H9 (cell line): Measurements from ENCODE around the gene SHANK1. TPM values are rescaled to one million over a fixed set of nuclear protein-coding genes. Genes with fewer than 3 reads are reported as not detected.

Experiments
- DNase-seq: peaks from one replicate; pipeline ENCODE4 v3.0.0-alpha.2; 2017
- H2AFZ ChIP-seq: one replicate; pipeline ENCODE4 v1.6.1; 2013; ENCODE audit warnings: mild to moderate bottlenecking, low read length, control low read depth, moderate library complexity
- H2AK5ac ChIP-seq: 2 replicates; pipeline ENCODE4 v1.6.1; 2013; ENCODE audit warnings: low read length, control low read depth, mixed read lengths; ENCODE audit not compliant: insufficient read length
- H2BK120ac ChIP-seq: one replicate; pipeline ENCODE4 v1.6.1; 2013; ENCODE audit warnings: low read depth, mild to moderate bottlenecking, low read length, control low read depth, inconsistent platforms; ENCODE audit not compliant: poor library complexity, severe bottlenecking
- H2BK12ac ChIP-seq: 2 replicates; pipeline ENCODE4 v1.6.1; 2013; ENCODE audit warnings: low read length, control low read depth, mixed read lengths, low read depth; ENCODE audit not compliant: insufficient read length
- H2BK15ac ChIP-seq: 2 replicates; pipeline ENCODE4 v1.6.1; 2013; ENCODE audit warnings: low read depth, low read length, control low read depth
- H2BK20ac ChIP-seq: one replicate; pipeline ENCODE4 v1.6.1; 2013; ENCODE audit warnings: low read depth, mild to moderate bottlenecking, low read length, control low read depth, inconsistent platforms; ENCODE audit not compliant: poor library complexity, severe bottlenecking
- H2BK5ac ChIP-seq: 2 replicates; pipeline ENCODE4 v1.6.1; 2013; ENCODE audit warnings: low read length, control low read depth, mixed read lengths; ENCODE audit not compliant: insufficient read length
- H3K14ac ChIP-seq: 2 replicates; pipeline ENCODE4 v1.6.1; 2013; ENCODE audit warnings: low read length, control low read depth; ENCODE audit not compliant: insufficient read depth
- H3K18ac ChIP-seq: 2 replicates; pipeline ENCODE4 v1.6.1; 2013; ENCODE audit warnings: low read depth, mild to moderate bottlenecking, mixed read lengths, low read length, control low read depth; ENCODE audit not compliant: insufficient read length
- H3K23ac ChIP-seq: 2 replicates; pipeline ENCODE4 v1.6.1; 2013; ENCODE audit warnings: low read length, control low read depth, mixed read lengths, low read depth; ENCODE audit not compliant: insufficient read length
- H3K23me2 ChIP-seq: 2 replicates; pipeline ENCODE4 v1.6.1; 2013; ENCODE audit warnings: low read depth, mild to moderate bottlenecking, mixed read lengths, low read length, control low read depth; ENCODE audit not compliant: insufficient read length, poor library complexity, severe bottlenecking
- H3K27ac ChIP-seq: 2 replicates; pipeline ENCODE4 v1.5.1; 2013; ENCODE audit warnings: low read length, control low read depth, mixed read lengths, low read depth; ENCODE audit not compliant: insufficient read length
- H3K27me3 ChIP-seq: 2 replicates; pipeline ENCODE4 v1.6.1; 2013; ENCODE audit warnings: low read length, control low read depth, inconsistent platforms; ENCODE audit not compliant: insufficient read depth
- H3K4ac ChIP-seq: 2 replicates; pipeline ENCODE4 v1.6.1; 2013; ENCODE audit warnings: low read depth, mild to moderate bottlenecking, control low read depth, inconsistent platforms, low read length, moderate library complexity
- H3K4me1 ChIP-seq: 2 replicates; pipeline ENCODE4 v1.6.1; 2013; ENCODE audit warnings: low read length, control low read depth, inconsistent platforms; ENCODE audit not compliant: insufficient read depth
- H3K4me2 ChIP-seq: 2 replicates; pipeline ENCODE4 v1.6.1; 2013; ENCODE audit warnings: low read length, control low read depth, mixed read lengths; ENCODE audit not compliant: insufficient read length, insufficient read depth
- H3K56ac ChIP-seq: 2 replicates; pipeline ENCODE4 v1.6.1; 2013; ENCODE audit warnings: low read depth, mild to moderate bottlenecking, mixed read lengths, low read length, control low read depth; ENCODE audit not compliant: insufficient read length
- H3K79me1 ChIP-seq: 2 replicates; pipeline ENCODE4 v1.6.1; 2013; ENCODE audit warnings: low read depth, mild to moderate bottlenecking, moderate library complexity, low read length, control low read depth, inconsistent platforms; ENCODE audit not compliant: insufficient read depth, poor library complexity, severe bottlenecking
- H3K79me2 ChIP-seq: 2 replicates; pipeline ENCODE4 v1.6.1; 2013; ENCODE audit warnings: low read length, control low read depth, inconsistent platforms; ENCODE audit not compliant: insufficient read depth
- H3K9ac ChIP-seq: 2 replicates; pipeline ENCODE4 v1.6.1; 2013; ENCODE audit warnings: low read length, control low read depth, mixed read lengths; ENCODE audit not compliant: insufficient read length; ENCODE audit errors: extremely low read depth
- H3K9me3 ChIP-seq: one replicate; pipeline ENCODE4 v1.6.1; 2013; ENCODE audit warnings: low read depth, low read length, inconsistent platforms; ENCODE audit not compliant: control insufficient read depth
- H3T11ph ChIP-seq: one replicate; pipeline ENCODE4 v1.6.1; 2013; ENCODE audit warnings: mild to moderate bottlenecking, low read length, control low read depth, inconsistent platforms
- H4K20me1 ChIP-seq: one replicate; pipeline ENCODE4 v1.6.1; 2013; ENCODE audit not compliant: control insufficient read depth, insufficient read length, insufficient read depth
- H4K5ac ChIP-seq: 2 replicates; pipeline ENCODE4 v1.6.1; 2013; ENCODE audit warnings: low read depth, mild to moderate bottlenecking, mixed read lengths, low read length, control low read depth; ENCODE audit not compliant: insufficient read length
- H4K8ac ChIP-seq: replicated peaks from 2 replicates; pipeline ENCODE4 v1.6.1; 2013; ENCODE audit warnings: low read length, control low read depth, mixed read lengths, low read depth; ENCODE audit not compliant: insufficient read length
- H4K91ac ChIP-seq: 2 replicates; pipeline ENCODE4 v1.6.1; 2013; ENCODE audit warnings: low read depth, mild to moderate bottlenecking, moderate library complexity, mixed read lengths, low read length, control low read depth; ENCODE audit not compliant: insufficient read length
- H3K27ac Mint-ChIP-seq, 3 experiments: 2 replicates in 2 of 3; 3 replicates in 1 of 3; pipeline ENCODE4 v1.8.0; 2020 to 2021; ENCODE audit warnings: mixed read lengths in 3 of 3, mild to moderate bottlenecking in 1 of 3, moderate library complexity in 1 of 3
- H3K27me3 Mint-ChIP-seq: 2 replicates; pipeline ENCODE4 v1.8.0; 2021; ENCODE audit warnings: low read depth, mild to moderate bottlenecking, moderate library complexity, mixed read lengths
- H3K36me3 Mint-ChIP-seq, 3 experiments: 2 replicates in 2 of 3; 3 replicates in 1 of 3; pipeline ENCODE4 v1.8.0; 2020 to 2021; ENCODE audit warnings: low read depth in 3 of 3, mixed read lengths in 3 of 3; ENCODE audit not compliant: insufficient read depth in 1 of 3
- H3K4me1 Mint-ChIP-seq, 2 experiments: 2 replicates each; pipeline ENCODE4 v1.8.0; 2020; ENCODE audit warnings: mixed read lengths in 2 of 2
- H3K4me3 Mint-ChIP-seq, 2 experiments: 2 replicates in 1 of 2; 3 replicates in 1 of 2; pipeline ENCODE4 v1.8.0; 2020 to 2021; ENCODE audit warnings: mild to moderate bottlenecking in 2 of 2, mixed read lengths in 2 of 2, moderate library complexity in 1 of 2
- H3K9me3 Mint-ChIP-seq, 2 experiments: 2 replicates in 1 of 2; 3 replicates in 1 of 2; pipeline ENCODE4 v1.8.0; 2020; ENCODE audit warnings: mild to moderate bottlenecking in 2 of 2, mixed read lengths in 2 of 2, moderate library complexity in 1 of 2
- CTCF ChIP-seq: fragments of 200-600 bp; sonication (generic); conservative IDR thresholded peaks from 3 replicates; pipeline ENCODE4 v1.8.0; 2021; ENCODE audit warnings: antibody characterized with exemption, mild to moderate bottlenecking
- WGBS: extraction: QIAGEN DNeasy Blood & Tissue Kit; methylation state at CpG from one replicate; pipeline ENCODE4 v1.1.7; 2013; ENCODE audit warnings: missing lambda C conversion rate, low lambda C conversion rate, mixed read lengths; ENCODE audit not compliant: insufficient read length; ENCODE audit errors: extremely low coverage; 5-methylcytosine and 5-hydroxymethylcytosine counted together
- total RNA-seq: library from RNA; stranded (reverse); gene quantifications from 2 replicates; pipeline ENCODE4 v1.2.1, GENCODE V29; 2021

Gene SHANK1
- total RNA-seq, 1 experiment from 2014 or later, result 1.7 TPM

GRCh38 chr19:50717026-50717723 is 2.4 kb downstream of the SHANK1 start:
- H3K4me1 ChIP-seq, result peaks cover 9% of the 10 kb centered on the region; the same call in 1 of the 2 replicates
- no peak overlapping the region; a peak in 1 of 7 replicates for H3K27ac Mint-ChIP-seq
- H2BK12ac ChIP-seq, result no peak overlapping the region
- H4K91ac ChIP-seq, result no peak overlapping the region
- no peak overlapping the region for H3T11ph ChIP-seq
- H3K4me1 Mint-ChIP-seq, result peaks cover 15 to 32% of the 10 kb centered on the region in 2 experiments
- no peak overlapping the region for H3K4ac ChIP-seq
- no peak overlapping the region for H2BK20ac ChIP-seq
- H3K9me3 Mint-ChIP-seq, result no peaks in the 10 kb centered on the region; a peak in 1 of 5 replicates
- no CpG with 5 or more reads among the region's 23 CpGs for WGBS
- no peaks in the 10 kb centered on the region for H4K20me1 ChIP-seq
- H4K8ac ChIP-seq, result no peak overlapping the region
- no peak overlapping the region for H3K27ac ChIP-seq
- no peak for TF ChIP-seq CTCF
- no peak overlapping the region for H3K4me2 ChIP-seq
- H4K5ac ChIP-seq, result no peak overlapping the region
- H3K79me1 ChIP-seq, result no peaks in the 10 kb centered on the region
- peaks cover 83% of the 10 kb centered on the region for H3K27me3 Mint-ChIP-seq
- peak overlapping the region; percentile 60 to 86 for H3K4me3 Mint-ChIP-seq
- no peak overlapping the region for H2AFZ ChIP-seq
- no peak overlapping the region for H3K56ac ChIP-seq
- H3K79me2 ChIP-seq, result no peaks in the 10 kb centered on the region
- no peak overlapping the region for H2AK5ac ChIP-seq
- no peak overlapping the region for H2BK120ac ChIP-seq
- H3K14ac ChIP-seq, result no peak overlapping the region; the same call in 1 of the 2 replicates
- H3K23me2 ChIP-seq, result no peaks in the 10 kb centered on the region
- no peaks in the 10 kb centered on the region for H3K9me3 ChIP-seq
- no peak overlapping the region for H3K23ac ChIP-seq
- H3K27me3 ChIP-seq, result no peaks in the 10 kb centered on the region; the same call in none of the 2 replicates
- no peak overlapping the region for H3K9ac ChIP-seq
- no peaks in the 10 kb centered on the region for H3K36me3 Mint-ChIP-seq
- H3K18ac ChIP-seq, result peak overlapping the region; percentile 16
- no peak overlapping the region for H2BK15ac ChIP-seq
- no peak for DNase-seq
- H2BK5ac ChIP-seq, result no peak overlapping the region
